Right atrium auricular region (tissue), 2 donors: ENCODE results near the gene POSTN. TPM values are rescaled to one million over a fixed set of nuclear protein-coding genes. Genes with fewer than 3 reads are reported as not detected.

Source experiments
- DNase-seq: peaks from one replicate; pipeline ENCODE4 v3.0.0-alpha.2; 2019; ENCODE audit warnings: low spot score
- H3K27ac ChIP-seq, 2 donors: fragments of 200-600 bp; sonication (generic); 1 replicate in 1 of 2; 2 replicates in 1 of 2; pipeline ENCODE4 v1.5.1; 2016 to 2019
- H3K27me3 ChIP-seq, 2 donors: fragments of 200-600 bp; sonication (generic); one replicate each; pipeline versions ENCODE4 v1.5.1 to v1.6.0; 2017 to 2019
- H3K36me3 ChIP-seq: fragments of 200-600 bp; sonication (generic); one replicate; pipeline ENCODE4 v1.5.1; 2016
- H3K4me1 ChIP-seq, 2 donors: fragments of 200-600 bp; sonication (generic); one replicate each; pipeline versions ENCODE4 v1.5.1 to v1.6.0; 2017 to 2019
- H3K4me3 ChIP-seq, 2 donors: fragments of 200-600 bp; sonication (generic); 1 replicate in 1 of 2; 2 replicates in 1 of 2; pipeline ENCODE4 v1.5.1; 2017 to 2019; ENCODE audit warnings: mild to moderate bottlenecking in 1 of 2, moderate library complexity in 1 of 2
- H3K9me3 ChIP-seq, 2 donors: fragments of 200-600 bp; sonication (generic); one replicate each; pipeline ENCODE4 v1.5.1; 2019
- total RNA-seq, 2 donors: library from RNA; depleted of rRNA; stranded (reverse); fragments of >200 nt; gene quantifications; one replicate each; pipeline ENCODE4 v1.1.0, GENCODE V29; 2016
- TF ChIP-seq, protein P1 (sequence below), 2 donors: fragments of 200-600 bp; sonication (generic); IDR thresholded peaks; one replicate each; pipeline ENCODE4 v1.5.1; 2019; ENCODE audit warnings: antibody characterized with exemption in 2 of 2

POSTN gene
- total RNA-seq, 2 donors from 2014 or later: 81.2 to 108 TPM

DNA sequence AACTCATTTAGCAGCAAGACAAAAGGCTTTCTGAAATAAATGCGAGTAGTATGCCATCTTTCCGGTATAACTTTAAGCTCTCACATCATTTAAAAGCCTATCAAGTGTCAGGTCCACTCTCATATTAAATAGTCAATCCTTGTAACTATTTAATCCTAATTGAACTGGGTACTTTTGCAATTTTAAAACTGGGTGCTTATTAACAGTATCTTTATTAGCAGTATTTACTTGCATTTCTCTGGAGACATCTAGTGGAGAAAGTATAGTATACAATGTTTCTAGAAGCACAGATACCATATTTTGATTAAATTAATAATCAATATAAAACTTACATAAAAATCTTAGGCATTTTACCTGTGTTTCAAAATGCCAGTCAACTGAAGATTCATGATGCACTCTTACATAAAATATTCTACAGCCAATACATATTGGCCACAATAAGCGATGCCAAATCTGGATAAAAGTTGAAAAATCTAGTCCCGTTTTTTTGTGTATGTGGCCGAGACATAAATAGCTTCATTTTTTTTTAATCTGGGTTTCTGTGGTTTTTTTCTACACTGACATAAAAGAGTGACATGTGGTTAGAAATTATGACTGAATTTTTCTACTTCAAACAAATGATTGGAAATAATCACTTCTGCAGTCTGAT, 4.3 kb upstream of the POSTN start:
- Histone ChIP-seq H3K36me3 (no peaks in the 10 kb centered on the region), H3K9me3 (peaks cover 0 to 4% of the 10 kb centered on the region in 2 donors)
- TF ChIP-seq, protein P1, sequence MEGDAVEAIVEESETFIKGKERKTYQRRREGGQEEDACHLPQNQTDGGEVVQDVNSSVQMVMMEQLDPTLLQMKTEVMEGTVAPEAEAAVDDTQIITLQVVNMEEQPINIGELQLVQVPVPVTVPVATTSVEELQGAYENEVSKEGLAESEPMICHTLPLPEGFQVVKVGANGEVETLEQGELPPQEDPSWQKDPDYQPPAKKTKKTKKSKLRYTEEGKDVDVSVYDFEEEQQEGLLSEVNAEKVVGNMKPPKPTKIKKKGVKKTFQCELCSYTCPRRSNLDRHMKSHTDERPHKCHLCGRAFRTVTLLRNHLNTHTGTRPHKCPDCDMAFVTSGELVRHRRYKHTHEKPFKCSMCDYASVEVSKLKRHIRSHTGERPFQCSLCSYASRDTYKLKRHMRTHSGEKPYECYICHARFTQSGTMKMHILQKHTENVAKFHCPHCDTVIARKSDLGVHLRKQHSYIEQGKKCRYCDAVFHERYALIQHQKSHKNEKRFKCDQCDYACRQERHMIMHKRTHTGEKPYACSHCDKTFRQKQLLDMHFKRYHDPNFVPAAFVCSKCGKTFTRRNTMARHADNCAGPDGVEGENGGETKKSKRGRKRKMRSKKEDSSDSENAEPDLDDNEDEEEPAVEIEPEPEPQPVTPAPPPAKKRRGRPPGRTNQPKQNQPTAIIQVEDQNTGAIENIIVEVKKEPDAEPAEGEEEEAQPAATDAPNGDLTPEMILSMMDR (IDR thresholded peaks at IDR 0.05): peak in 1 of 2 donors; percentile 78

DNA sequence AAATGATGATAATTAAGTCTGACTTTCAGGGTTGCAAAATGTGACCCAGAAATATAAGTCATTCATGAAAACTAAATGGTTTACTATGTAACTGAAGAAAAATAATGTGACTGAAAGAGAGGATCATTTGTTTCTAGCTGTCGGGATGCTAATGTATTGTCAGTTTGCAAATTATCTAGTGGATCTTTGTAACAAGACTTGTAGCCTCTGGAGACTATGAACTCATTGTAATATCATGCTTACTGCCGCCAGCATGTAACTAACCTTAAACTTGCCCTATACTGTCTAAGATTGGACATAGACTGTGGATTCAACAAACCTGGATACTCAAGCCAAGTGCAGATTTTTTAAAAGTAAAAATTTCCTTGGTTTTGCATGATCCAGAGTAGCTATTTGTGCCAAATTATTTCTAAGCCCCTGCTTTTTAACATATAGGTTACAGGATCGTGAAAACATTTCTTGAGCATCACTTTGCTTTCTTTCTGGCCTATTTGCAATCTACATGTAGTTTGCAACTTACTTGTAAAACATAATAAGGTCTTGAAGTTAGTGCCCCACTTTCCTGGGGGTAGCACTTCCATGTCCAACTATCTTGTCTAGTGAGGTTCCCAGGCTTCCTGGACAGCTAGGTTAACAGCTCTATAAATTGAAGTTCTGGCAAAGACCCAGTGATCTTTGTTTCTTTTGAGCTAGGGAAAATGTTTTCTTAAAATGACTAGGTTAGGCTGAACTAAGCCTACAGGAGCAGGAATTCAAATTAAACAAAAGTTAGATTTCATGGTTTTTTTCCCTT, 3.3 kb upstream of the POSTN start:
- Histone ChIP-seq H3K27ac (no peak overlapping the region), H3K36me3 (no peaks in the 10 kb centered on the region), H3K27me3 (no peaks in the 10 kb centered on the region), H3K4me3 (no peak overlapping the region), H3K4me1 (peaks cover 0 to 9% of the 10 kb centered on the region in 2 donors), H3K9me3 (peaks cover 0 to 1% of the 10 kb centered on the region in 2 donors)
- DNase-seq: no peak
- TF ChIP-seq, protein P1 (IDR thresholded peaks at IDR 0.05): no peak

More for the DNA sequence above, 4.3 kb upstream of the POSTN start:
- Histone ChIP-seq H3K27me3 (no peaks in the 10 kb centered on the region), H3K4me1 (peaks cover 0 to 4% of the 10 kb centered on the region in 2 donors), H3K4me3 (no peak overlapping the region), H3K27ac (no peak overlapping the region)
- DNase-seq: no peak

DNA sequence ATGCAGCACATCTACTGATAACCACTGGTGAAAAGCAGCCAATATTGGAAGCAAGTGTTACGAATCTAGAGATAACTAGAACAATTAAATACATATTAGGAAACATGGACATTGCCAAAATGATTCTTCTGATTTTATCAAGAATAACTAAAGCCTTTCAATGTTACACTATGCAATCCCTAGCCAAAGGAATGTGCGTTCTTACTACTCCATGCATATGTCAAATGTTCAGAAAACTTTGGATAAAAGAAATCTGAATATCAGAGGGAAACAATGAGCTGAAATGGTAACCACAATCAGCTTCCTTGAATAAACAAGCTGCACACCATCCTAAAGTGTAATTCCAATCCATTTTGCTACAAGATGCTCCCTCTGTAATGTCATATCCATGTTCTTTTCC, 951 bp upstream of the POSTN start:
- H3K27me3 ChIP-seq: no peaks in the 10 kb centered on the region
- H3K9me3 ChIP-seq: no peaks in the 10 kb centered on the region
- no peak overlapping the region for H3K27ac ChIP-seq
- no peaks in the 10 kb centered on the region for H3K36me3 ChIP-seq
- H3K4me3 ChIP-seq: no peak overlapping the region
- H3K4me1 ChIP-seq: peaks cover 0 to 9% of the 10 kb centered on the region in 2 donors
- DNase-seq: no peak
- TF ChIP-seq, protein P1 (IDR thresholded peaks at IDR 0.05): no peak

DNA sequence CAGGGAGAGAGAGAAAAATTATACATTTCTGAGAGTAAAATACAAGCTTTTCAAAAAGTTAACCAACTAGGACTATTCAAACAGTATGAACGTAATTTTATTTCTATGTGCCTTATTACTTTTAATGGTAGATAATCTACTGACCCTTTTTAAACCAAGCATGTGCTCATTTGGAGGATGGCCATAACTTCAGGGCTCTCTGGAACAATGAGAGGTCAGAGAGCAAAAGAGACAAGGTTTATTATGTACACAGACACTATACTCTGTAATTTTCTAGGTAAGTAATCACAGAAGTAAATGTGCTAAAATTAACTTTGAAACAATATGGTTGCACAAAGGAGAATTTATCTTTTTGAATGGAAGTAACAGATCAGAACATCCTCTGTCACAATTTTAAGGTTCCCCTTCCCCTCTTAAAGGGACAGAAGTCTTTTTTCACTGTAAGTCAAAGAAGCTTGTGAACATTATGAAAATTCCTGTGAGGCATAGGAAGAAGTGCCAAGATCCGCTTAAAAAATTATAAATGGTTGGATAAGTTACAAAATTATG, 1.0 kb downstream of the POSTN start:
- Histone ChIP-seq H3K27ac (no peak overlapping the region), H3K9me3 (no peaks in the 10 kb centered on the region), H3K4me3 (no peak overlapping the region), H3K36me3 (no peaks in the 10 kb centered on the region), H3K4me1 (peaks cover 0 to 7% of the 10 kb centered on the region in 2 donors), H3K27me3 (no peaks in the 10 kb centered on the region)
- DNase-seq: no peak
- TF ChIP-seq, protein P1 (IDR thresholded peaks at IDR 0.05): no peak

DNA sequence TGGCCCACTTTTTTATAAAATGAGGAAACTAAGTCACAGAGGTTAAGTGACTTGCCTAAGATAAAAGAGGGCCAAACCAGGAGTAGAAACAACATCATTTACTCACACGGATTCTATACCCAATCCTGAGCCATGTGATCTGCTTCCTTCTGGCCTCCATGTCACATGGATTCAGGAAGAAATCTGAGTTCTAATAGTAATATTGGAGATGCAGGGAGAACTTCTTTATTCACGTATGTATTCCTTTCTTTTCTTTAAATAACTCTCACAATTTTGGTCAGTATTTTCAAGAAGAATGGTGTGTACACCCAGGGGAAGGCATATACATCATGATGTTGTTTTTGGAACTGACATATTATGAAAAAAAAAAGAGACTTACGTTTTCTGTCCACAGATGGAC, 1.8 kb downstream of the POSTN start:
- TF ChIP-seq, protein P1 (IDR thresholded peaks at IDR 0.05): no peak
- Histone ChIP-seq H3K27ac (no peak overlapping the region), H3K4me1 (peaks cover 0 to 5% of the 10 kb centered on the region in 2 donors), H3K36me3 (no peaks in the 10 kb centered on the region), H3K4me3 (no peak overlapping the region), H3K9me3 (no peaks in the 10 kb centered on the region), H3K27me3 (no peaks in the 10 kb centered on the region)
- no peak for DNase-seq
